Endothelial cell of umbilical vein (primary cell): ENCODE results near the gene SEZ6L. TPM values are rescaled to one million over a fixed set of nuclear protein-coding genes. Genes with fewer than 3 reads are reported as not detected.

Experiments used
- BruUV-seq: library from RNA; stranded (reverse); fragments of 400-500 nt; replicated peaks from 2 replicates; lab custom pipeline; 2021; lab: Mats Ljungman, UMichigan
- CTCF ChIA-PET: fragments of 300-600, 350-600 bp; sonication (Branson Sonifier 250); formaldehyde crosslinking; loops from one replicate; lab custom pipeline; 2021; ENCODE audit warnings: antibody characterized with exemption, inconsistent platforms; lab: Charles Lee
- POLR2A ChIA-PET: fragments of 300-600, 350-600 bp; sonication (Branson Sonifier 250); formaldehyde crosslinking; loops from one replicate; lab custom pipeline; 2021; ENCODE audit warnings: antibody characterized with exemption, inconsistent platforms; lab: Charles Lee
- DNase-seq: peaks from one replicate; pipeline ENCODE4 v3.0.0-alpha.2; 2011; ENCODE audit warnings: low read depth, low spot score
- FAIRE-seq: peaks from 2 replicates; lab custom pipeline; 2011; peaks lifted over from hg19 to GRCh38; lab: Jason Lieb, UNC
- H2AFZ ChIP-seq: 2 replicates; pipeline ENCODE4 v1.6.0; 2012; ENCODE audit warnings: low read depth, low read length, control low read depth, inconsistent platforms
- H3K27ac ChIP-seq: 2 replicates; pipeline ENCODE4 v1.5.1; 2011; ENCODE audit warnings: low read depth, mild to moderate bottlenecking, control low read depth, low read length, moderate library complexity; ENCODE audit not compliant: insufficient read depth
- H3K27me3 ChIP-seq, 2 experiments: 2 replicates each; pipeline versions ENCODE4 v1.6.0 to v1.6.1; 2011; ENCODE audit warnings: low read length in 2 of 2, mixed read lengths in 1 of 2; ENCODE audit not compliant: control insufficient read depth in 2 of 2, insufficient read depth in 2 of 2
- H3K36me3 ChIP-seq, 2 experiments: 2 replicates in 1 of 2; 3 replicates in 1 of 2; pipeline ENCODE4 v1.5.1; 2011; ENCODE audit warnings: low read length in 2 of 2, mild to moderate bottlenecking in 1 of 2, moderate library complexity in 1 of 2; ENCODE audit not compliant: control insufficient read depth in 2 of 2, insufficient read depth in 2 of 2; ENCODE audit errors: extremely low read depth in 1 of 2
- H3K4me1 ChIP-seq: 3 replicates; pipeline ENCODE4 v1.5.1; 2011; ENCODE audit warnings: mild to moderate bottlenecking, low read length; ENCODE audit not compliant: control insufficient read depth, insufficient read depth; ENCODE audit errors: extremely low read depth
- H3K4me2 ChIP-seq: 2 replicates; pipeline ENCODE4 v1.6.1; 2011; ENCODE audit warnings: low read length, control low read depth, mixed read lengths; ENCODE audit not compliant: insufficient read depth
- H3K4me3 ChIP-seq, 3 experiments: fragments of 200-600 bp in 1 of 3; sonication (generic), shearing (Covaris generic) in 1 of 3; replicated peaks in 1 of 3; 2 replicates each; pipeline ENCODE4 v1.5.1; 2011 to 2016; ENCODE audit warnings: control low read depth in 3 of 3, low read length in 3 of 3, mild to moderate bottlenecking in 2 of 3, inconsistent platforms in 1 of 3, low read depth in 1 of 3, moderate library complexity in 1 of 3; ENCODE audit not compliant: insufficient read depth in 1 of 3
- H3K79me2 ChIP-seq: 2 replicates; pipeline ENCODE4 v1.6.0; 2012; ENCODE audit warnings: low read length, inconsistent platforms; ENCODE audit not compliant: control insufficient read depth, insufficient read depth
- H3K9ac ChIP-seq: replicated peaks from 2 replicates; pipeline ENCODE3; 2011; ENCODE audit warnings: low read length, control low read depth; ENCODE audit not compliant: insufficient read depth; ENCODE audit errors: extremely low read depth
- H3K9me1 ChIP-seq: replicated peaks from 3 replicates; pipeline ENCODE4 v1.6.0; 2011; ENCODE audit warnings: mild to moderate bottlenecking, low read length; ENCODE audit not compliant: control insufficient read depth, insufficient read depth; ENCODE audit errors: extremely low read depth
- H3K9me3 ChIP-seq: replicated peaks from 2 replicates; pipeline ENCODE4 v1.5.1; 2012; ENCODE audit warnings: low read length, inconsistent platforms; ENCODE audit not compliant: control insufficient read depth, insufficient read depth
- H4K20me1 ChIP-seq: replicated peaks from 2 replicates; pipeline ENCODE3; 2011; ENCODE audit warnings: mild to moderate bottlenecking, low read length; ENCODE audit not compliant: control insufficient read depth, insufficient read depth; ENCODE audit errors: extremely low read depth
- EZH2 ChIP-seq: IDR thresholded peaks from 2 replicates; pipeline ENCODE4 v1.6.1; 2012; ENCODE audit warnings: borderline replicate concordance, low read depth, mild to moderate bottlenecking, moderate library complexity, low read length, inconsistent platforms; ENCODE audit not compliant: severe bottlenecking
- FOS ChIP-seq: IDR thresholded peaks from 2 replicates; pipeline ENCODE4 v1.6.1; 2011; ENCODE audit warnings: mild to moderate bottlenecking, low read length, moderate library complexity, borderline replicate concordance; ENCODE audit not compliant: insufficient read depth
- GATA2 ChIP-seq: IDR thresholded peaks from 2 replicates; pipeline ENCODE4 v1.7.0; 2011; ENCODE audit warnings: low read depth, mild to moderate bottlenecking, moderate library complexity, mixed read lengths, low read length; ENCODE audit not compliant: insufficient read length, insufficient read depth
- JUN ChIP-seq: IDR thresholded peaks from 2 replicates; pipeline ENCODE4 v1.6.1; 2011; ENCODE audit warnings: borderline replicate concordance, low read depth; ENCODE audit not compliant: insufficient read length, insufficient read depth
- MYC ChIP-seq: IDR thresholded peaks from one replicate; pipeline ENCODE4 v1.6.1; 2011; ENCODE audit warnings: mild to moderate bottlenecking, low read depth, low read length
- POLR2A ChIP-seq: IDR thresholded peaks from 2 replicates; pipeline ENCODE4 v1.6.1; 2012; ENCODE audit warnings: low read depth, mild to moderate bottlenecking, control low read depth, low read length
- POLR2AphosphoS5 ChIP-seq: IDR thresholded peaks from 2 replicates; pipeline ENCODE4 v1.6.1; 2012; ENCODE audit warnings: low read depth, mild to moderate bottlenecking, control low read depth, low read length, moderate library complexity; ENCODE audit not compliant: insufficient read depth
- dilution Hi-C: fragments of 300-500 bp; cut with MboI; formaldehyde crosslinking; loops from one replicate; pipeline ENCODE4 v1.15.0; 2019; ENCODE audit warnings: low sequenced_read_pairs; ENCODE audit not compliant: extremely low pct_ligation_motif_present
- intact Hi-C: fragments of 100-400 bp; cut with micrococcal nuclease; formaldehyde crosslinking; loops from one replicate; pipeline ENCODE4 v1.10.0; 2022
- polyA plus RNA-seq, 4 experiments: library from polyadenylated mRNA; depleted of rRNA in 3 of 4; stranded (reverse) in 3 of 4; unstranded in 1 of 4; fragments of >200 nt; gene quantifications; 2 replicates each; pipeline versions ENCODE4 v1.2.1 to v1.2.3, GENCODE V29; 2011 to 2012; ENCODE audit warnings: missing spikeins in 1 of 4
- total RNA-seq: library from RNA; stranded (reverse); gene quantifications from 2 replicates; pipeline ENCODE4 v1.2.3, GENCODE V29; 2021
- TF ChIP-seq, protein P1 (sequence below), 2 donors: IDR thresholded peaks; 1 replicate in 1 of 2; 2 replicates in 1 of 2; pipeline ENCODE4 v1.5.1; 2011; ENCODE audit warnings: low read length in 2 of 2, mild to moderate bottlenecking in 2 of 2, moderate library complexity in 2 of 2, control low read depth in 1 of 2, inconsistent platforms in 1 of 2, low read depth in 1 of 2; ENCODE audit not compliant: insufficient read depth in 1 of 2; ENCODE audit errors: extremely low read depth in 1 of 2
- TF ChIP-seq, protein P2 (sequence below): IDR thresholded peaks from 2 replicates; pipeline ENCODE4 v1.6.1; 2011; ENCODE audit not compliant: insufficient read depth, insufficient read length

SEZ6L gene
- total and polyA plus RNA-seq, 2 donors (not counting 3 experiments of a cell fraction or from before 2014, with no cell fraction given), result not detected

DNA sequence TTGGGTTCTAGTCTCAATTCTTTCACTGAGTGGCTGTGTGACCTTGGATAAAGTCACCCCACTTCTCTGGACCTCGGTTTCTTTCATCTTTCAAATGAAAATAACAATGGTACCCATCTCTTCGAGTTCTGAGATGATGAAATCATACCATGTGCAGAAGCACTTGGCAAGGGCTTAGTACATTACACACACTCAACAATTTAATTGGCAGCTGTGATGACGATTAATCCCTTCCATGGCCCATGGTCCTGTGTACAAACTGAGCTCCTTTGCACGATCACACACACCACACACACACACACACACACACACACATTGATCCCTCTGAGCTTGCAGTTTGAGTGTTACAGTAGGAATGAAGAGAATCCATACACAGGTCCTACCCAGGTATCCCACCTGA, 156.4 kb downstream of the SEZ6L start:
- CTCF ChIA-PET, result interaction anchor here (0.6 to 1.0 kb wide), 2 partner anchors 9 to 63 kb away, joined by 3 read pairs; no protein-coding TSS in a partner anchor
- H3K36me3 ChIP-seq, result no peaks in the 10 kb centered on the region
- no TSS peak for BruUV-seq

DNA sequence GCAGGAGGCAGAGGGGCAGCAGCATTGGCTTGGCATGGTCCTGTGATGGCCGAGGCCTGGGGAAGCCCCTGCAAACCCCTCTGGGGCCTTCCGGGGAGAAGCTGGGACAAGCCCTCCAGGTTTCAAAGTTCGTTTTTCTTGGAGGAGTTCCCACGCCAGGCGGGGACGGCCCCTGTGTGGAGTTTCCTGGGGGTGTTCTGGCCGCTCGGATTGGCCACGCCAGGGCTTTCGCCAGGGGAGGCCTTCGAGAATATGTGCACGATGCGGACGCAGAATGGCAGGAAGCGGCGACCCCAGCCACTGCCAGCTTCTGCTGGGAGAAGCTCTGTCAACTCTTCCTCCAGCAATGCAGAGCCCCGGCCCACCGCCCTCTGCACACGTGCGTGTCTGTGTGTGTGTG, 157.5 kb downstream of the SEZ6L start:
- POLR2A ChIA-PET, result no interaction called here
- Histone ChIP-seq H3K27me3 (peaks cover 0 to 2% of the 10 kb centered on the region in 2 experiments), H4K20me1 (no peaks in the 10 kb centered on the region), H3K9ac (no peak overlapping the region), H3K27ac (no peak overlapping the region), H3K4me3 (no peak overlapping the region), H3K4me1 (no peaks in the 10 kb centered on the region), H3K79me2 (no peaks in the 10 kb centered on the region), H3K36me3 (no peaks in the 10 kb centered on the region), H3K4me2 (no peak overlapping the region), H3K9me1 (no peaks in the 10 kb centered on the region), H3K9me3 (no peaks in the 10 kb centered on the region), H2AFZ (no peak overlapping the region)
- no TSS peak for BruUV-seq
- no peak for FAIRE-seq
- dilution Hi-C loops (no loop called here), intact Hi-C loops (no loop called here)
- CTCF ChIA-PET, result no interaction called here
- DNase-seq, result no peak
- no peak for TF ChIP-seq FOS
- TF ChIP-seq POLR2AphosphoS5, result no peak
- TF ChIP-seq EZH2, result no peak
- no peak for TF ChIP-seq GATA2
- TF ChIP-seq, protein P1, sequence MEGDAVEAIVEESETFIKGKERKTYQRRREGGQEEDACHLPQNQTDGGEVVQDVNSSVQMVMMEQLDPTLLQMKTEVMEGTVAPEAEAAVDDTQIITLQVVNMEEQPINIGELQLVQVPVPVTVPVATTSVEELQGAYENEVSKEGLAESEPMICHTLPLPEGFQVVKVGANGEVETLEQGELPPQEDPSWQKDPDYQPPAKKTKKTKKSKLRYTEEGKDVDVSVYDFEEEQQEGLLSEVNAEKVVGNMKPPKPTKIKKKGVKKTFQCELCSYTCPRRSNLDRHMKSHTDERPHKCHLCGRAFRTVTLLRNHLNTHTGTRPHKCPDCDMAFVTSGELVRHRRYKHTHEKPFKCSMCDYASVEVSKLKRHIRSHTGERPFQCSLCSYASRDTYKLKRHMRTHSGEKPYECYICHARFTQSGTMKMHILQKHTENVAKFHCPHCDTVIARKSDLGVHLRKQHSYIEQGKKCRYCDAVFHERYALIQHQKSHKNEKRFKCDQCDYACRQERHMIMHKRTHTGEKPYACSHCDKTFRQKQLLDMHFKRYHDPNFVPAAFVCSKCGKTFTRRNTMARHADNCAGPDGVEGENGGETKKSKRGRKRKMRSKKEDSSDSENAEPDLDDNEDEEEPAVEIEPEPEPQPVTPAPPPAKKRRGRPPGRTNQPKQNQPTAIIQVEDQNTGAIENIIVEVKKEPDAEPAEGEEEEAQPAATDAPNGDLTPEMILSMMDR (IDR thresholded peaks at IDR 0.05; ENCODE audit: extremely low read depth in 1 of 2, insufficient read depth in 1 of 2, low read depth in 1 of 2, low read length in 2 of 2), result no peak
- no peak for TF ChIP-seq JUN
- TF ChIP-seq, protein P2, sequence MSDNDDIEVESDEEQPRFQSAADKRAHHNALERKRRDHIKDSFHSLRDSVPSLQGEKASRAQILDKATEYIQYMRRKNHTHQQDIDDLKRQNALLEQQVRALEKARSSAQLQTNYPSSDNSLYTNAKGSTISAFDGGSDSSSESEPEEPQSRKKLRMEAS, result no peak
- TF ChIP-seq MYC, result no peak
- TF ChIP-seq POLR2A, result no peak

More for the DNA sequence above, 156.4 kb downstream of the SEZ6L start:
- Histone ChIP-seq H3K79me2 (no peaks in the 10 kb centered on the region), H3K9ac (no peak overlapping the region), H3K4me2 (no peak overlapping the region), H4K20me1 (no peaks in the 10 kb centered on the region), H3K27me3 (peaks cover 0 to 2% of the 10 kb centered on the region in 2 experiments), H3K9me1 (no peaks in the 10 kb centered on the region), H3K4me1 (no peaks in the 10 kb centered on the region), H3K27ac (no peak overlapping the region), H2AFZ (no peak overlapping the region), H3K9me3 (no peaks in the 10 kb centered on the region), H3K4me3 (no peak overlapping the region)
- dilution Hi-C loops, result no loop called here
- FAIRE-seq (no peak), DNase-seq (no peak)
- POLR2A ChIA-PET, result no interaction called here
- intact Hi-C loops, result no loop called here
- TF ChIP-seq, protein P2, result no peak
- TF ChIP-seq, protein P1 (IDR thresholded peaks at IDR 0.05; ENCODE audit: extremely low read depth in 1 of 2, insufficient read depth in 1 of 2, low read depth in 1 of 2, low read length in 2 of 2), result no peak
